Ovary (tissue), 3 donors: ENCODE data around the gene SFSWAP.

Experiments used
- CTCF ChIP-seq, 3 donors: fragments of 450-650 bp in 2 of 3; fragments of 200-600 bp in 1 of 3; IDR thresholded peaks; one replicate each; pipeline versions ENCODE4 v1.5.1 to v1.8.0; 2016 to 2022; ENCODE audit warnings: antibody characterized with exemption in 3 of 3, mild to moderate bottlenecking in 1 of 3
- EP300 ChIP-seq: sonication (generic); formaldehyde crosslinking; IDR thresholded peaks from one replicate; pipeline ENCODE4 v1.6.1; 2017; ENCODE audit warnings: antibody characterized with exemption
- POLR2A ChIP-seq: fragments of 450-650 bp; IDR thresholded peaks from one replicate; pipeline ENCODE4 v1.6.1; 2017; ENCODE audit warnings: antibody characterized with exemption, mild to moderate bottlenecking, moderate library complexity
- donor health status: DM: no; HTN: no; CAD: no.

GRCh38 chr12:131827961-131828534 lies 117.2 kb downstream of the SFSWAP start, which contains the start of gene MMP17:
- peak in 1 of 3 donors; percentile 22 for TF ChIP-seq CTCF (IDR thresholded peaks at IDR 0.05)
- no peak for TF ChIP-seq EP300
- TF ChIP-seq POLR2A: no peak
